ENCODE data around the gene FREM3. TPM values are rescaled to one million over a fixed set of nuclear protein-coding genes. Genes with fewer than 3 reads are reported as not detected.
A peak's percentile ranks its signal among the peaks of the same experiment; 100 is the strongest.

Gene FREM3
- total RNA-seq, 1 experiment from 2014 or later, result not detected

- no peak overlapping the region for H3K27ac Mint-ChIP-seq
- no peaks in the 10 kb centered on the region for H3K79me2 ChIP-seq (ENCODE audit: insufficient read depth, low read length)
- no peaks in the 10 kb centered on the region for H3K9me3 ChIP-seq (ENCODE audit: control insufficient read depth, low read depth, low read length)
- H3K4ac ChIP-seq (ENCODE audit: low read depth, low read length), result no peak overlapping the region
- H3K18ac ChIP-seq (ENCODE audit: insufficient read length, low read depth, low read length), result no peak overlapping the region
- H3K4me1 Mint-ChIP-seq, result peaks cover 6 to 7% of the 10 kb centered on the region in 2 experiments; a peak in 3 of 4 replicates
- no peak overlapping the region for H3K23ac ChIP-seq (ENCODE audit: insufficient read length, low read depth, low read length)
- H2BK5ac ChIP-seq (ENCODE audit: insufficient read length, low read length), result no peak overlapping the region
- H3K79me1 ChIP-seq (ENCODE audit: insufficient read depth, low read depth, low read length, poor library complexity, severe bottlenecking), result no peaks in the 10 kb centered on the region
- no peak overlapping the region for H2BK20ac ChIP-seq (ENCODE audit: low read depth, low read length, poor library complexity, severe bottlenecking)
- no peak overlapping the region for H3K27ac ChIP-seq (ENCODE audit: insufficient read length, low read depth, low read length)
- H2BK15ac ChIP-seq (ENCODE audit: low read depth, low read length), result no peak overlapping the region
- H3K4me3 Mint-ChIP-seq, result peak overlapping the region; percentile 66 to 84
- peak; percentile 46 for DNase-seq
- peaks cover 21% of the 10 kb centered on the region for H3K27me3 ChIP-seq (ENCODE audit: insufficient read depth, low read length)
- peaks cover 85% of the 10 kb centered on the region for H3K27me3 Mint-ChIP-seq (ENCODE audit: low read depth)
- no peak overlapping the region for H3K9ac ChIP-seq (ENCODE audit: extremely low read depth, insufficient read length, low read length)
- H2AFZ ChIP-seq (ENCODE audit: low read length), result no peak overlapping the region
- no peak overlapping the region for H4K91ac ChIP-seq (ENCODE audit: insufficient read length, low read depth, low read length)
- H3K23me2 ChIP-seq (ENCODE audit: insufficient read length, low read depth, low read length, poor library complexity, severe bottlenecking), result peaks cover 14% of the 10 kb centered on the region
- peaks cover 0 to 9% of the 10 kb centered on the region in 2 experiments; a peak in 1 of 5 replicates for H3K9me3 Mint-ChIP-seq
- H3K14ac ChIP-seq (ENCODE audit: insufficient read depth, low read length), result no peak overlapping the region
- no peaks in the 10 kb centered on the region; a peak in 2 of 7 replicates for H3K36me3 Mint-ChIP-seq (ENCODE audit: insufficient read depth in 1 of 3, low read depth in 3 of 3)
- H4K8ac ChIP-seq (replicated peaks; ENCODE audit: insufficient read length, low read depth, low read length), result no peak overlapping the region
- no peak overlapping the region for H3T11ph ChIP-seq (ENCODE audit: low read length)
- H2BK12ac ChIP-seq (ENCODE audit: insufficient read length, low read depth, low read length), result no peak overlapping the region
- no peak overlapping the region for H4K5ac ChIP-seq (ENCODE audit: insufficient read length, low read depth, low read length)
- no peak for TF ChIP-seq CTCF (conservative IDR thresholded peaks at IDR 0.05)
- H3K4me2 ChIP-seq (ENCODE audit: insufficient read depth, insufficient read length, low read length), result peak overlapping the region; percentile 78
- no peak overlapping the region for H2BK120ac ChIP-seq (ENCODE audit: low read depth, low read length, poor library complexity, severe bottlenecking)
- H3K56ac ChIP-seq (ENCODE audit: insufficient read length, low read depth, low read length), result no peak overlapping the region
- WGBS (ENCODE audit: extremely low coverage, insufficient read length, low lambda C conversion rate), result no CpG with 5 or more reads among the region's 34 CpGs
- H3K4me1 ChIP-seq (ENCODE audit: insufficient read depth, low read length), result no peaks in the 10 kb centered on the region
- H2AK5ac ChIP-seq (ENCODE audit: insufficient read length, low read length), result no peak overlapping the region
- H4K20me1 ChIP-seq (ENCODE audit: control insufficient read depth, insufficient read depth, insufficient read length), result no peaks in the 10 kb centered on the region
These were observed 444 bp downstream of the FREM3 start for GRCh38 chr4:143700046-143700415.

All from H9 (cell line).